Fibroblast of gingiva (primary cell): ENCODE measurements around the gene KLHL8.

Experiments used
- DNase-seq: peaks from one replicate; pipeline ENCODE4 v3.0.0-alpha.2; 2011; ENCODE audit warnings: low read depth

KLHL8 gene

DNA sequence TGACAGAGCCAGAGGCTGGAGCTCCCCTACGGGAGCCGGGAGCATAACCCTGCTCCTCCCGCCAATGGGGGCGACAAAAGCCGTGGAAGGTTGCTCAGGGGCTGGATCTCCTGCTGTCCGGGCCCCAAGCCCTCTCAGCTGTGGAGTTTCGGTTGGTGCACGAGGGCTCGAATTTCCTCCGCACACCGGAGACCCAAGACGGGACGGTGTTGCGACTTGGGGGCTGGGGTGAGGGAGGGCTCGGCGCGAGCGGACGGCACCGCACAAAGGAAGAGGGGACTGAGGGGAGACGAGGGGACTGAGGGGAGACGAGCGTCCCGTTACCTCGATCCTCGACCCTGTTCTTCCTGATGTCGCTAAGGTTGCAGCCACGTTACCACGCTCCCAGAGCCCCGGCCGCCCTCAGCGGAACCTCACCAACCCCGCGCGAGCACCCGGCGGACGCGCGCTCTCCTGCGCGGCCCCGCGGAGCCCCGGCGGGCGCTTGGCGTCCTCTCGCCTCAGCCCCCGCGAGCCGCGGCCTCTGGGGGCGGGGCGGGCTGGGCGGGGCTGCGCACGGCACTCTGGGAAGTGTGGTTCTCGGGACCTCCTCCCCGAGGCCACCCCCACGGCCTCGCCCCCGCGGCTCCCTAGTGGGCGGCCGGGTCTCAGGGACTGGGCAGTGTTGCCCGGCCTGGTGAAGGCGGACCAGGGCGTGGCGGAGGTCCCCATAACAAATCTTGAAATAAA lies at the start of gene KLHL8:
Gene KLHL8 (minus strand): TSS at position 525 of the 729 bp plus-strand sequence. CDS start 25,079 bp downstream, outside the sequence.
- DNase-seq: peak; percentile 86

DNA sequence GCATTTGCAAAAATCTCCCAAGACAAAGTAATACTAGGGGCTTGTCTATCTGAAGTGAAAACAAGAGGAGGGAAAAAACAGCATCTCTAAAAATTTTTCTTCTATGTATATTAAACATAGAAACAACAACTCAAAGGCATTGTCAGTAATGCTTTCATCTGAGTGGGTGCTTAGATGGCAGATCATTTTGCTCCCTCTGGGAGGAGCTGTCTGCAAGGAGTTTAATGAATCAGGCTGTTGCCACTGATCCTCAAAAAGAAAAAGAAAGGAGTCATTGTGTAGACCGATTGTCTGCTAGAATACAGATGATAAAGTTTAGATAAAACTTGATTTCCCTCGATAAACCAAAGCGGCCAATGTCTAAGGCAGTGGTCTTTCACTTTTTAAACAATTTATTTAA lies 49.7 kb upstream of the KLHL8 start:
- peak; percentile 43 for DNase-seq

DNA sequence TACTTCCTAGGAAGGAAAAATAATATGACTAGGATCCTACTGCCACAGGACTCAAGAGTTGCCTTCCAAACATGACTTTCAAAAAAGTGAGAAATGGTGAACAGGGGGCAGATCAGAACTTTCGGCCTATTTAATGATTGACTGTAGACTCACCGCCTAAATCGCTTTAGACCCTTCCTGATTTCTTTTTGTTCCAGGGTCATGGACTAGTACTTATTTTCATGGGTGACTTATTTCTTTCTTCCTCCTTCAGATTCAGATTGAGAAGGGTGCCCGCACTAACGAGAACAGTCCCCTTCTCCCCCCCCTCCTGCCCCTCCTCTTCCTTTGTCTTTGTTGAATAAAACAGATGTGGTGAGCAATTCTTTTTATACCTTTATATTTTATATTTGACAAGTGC lies 48.0 kb upstream of the KLHL8 start:
- no peak for DNase-seq

DNA sequence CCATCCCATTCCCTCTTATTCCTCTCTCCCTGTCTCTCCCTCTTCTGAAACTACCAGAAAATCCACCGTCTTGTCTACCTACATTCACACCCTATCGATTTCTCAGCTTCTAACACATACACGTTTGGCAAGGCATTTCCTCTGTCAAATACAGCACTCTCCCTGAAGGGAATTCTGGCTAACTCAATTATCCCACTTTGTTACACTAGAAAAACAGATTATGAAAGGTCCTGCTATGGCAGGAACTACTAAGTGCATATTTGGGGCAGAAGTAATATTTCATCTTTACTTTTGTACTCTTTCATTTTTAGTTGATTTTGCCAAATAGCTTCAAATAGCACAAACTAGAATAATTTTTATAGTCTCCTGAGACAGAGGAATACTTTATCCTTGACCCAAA lies 46.6 kb upstream of the KLHL8 start:
- no peak for DNase-seq

DNA sequence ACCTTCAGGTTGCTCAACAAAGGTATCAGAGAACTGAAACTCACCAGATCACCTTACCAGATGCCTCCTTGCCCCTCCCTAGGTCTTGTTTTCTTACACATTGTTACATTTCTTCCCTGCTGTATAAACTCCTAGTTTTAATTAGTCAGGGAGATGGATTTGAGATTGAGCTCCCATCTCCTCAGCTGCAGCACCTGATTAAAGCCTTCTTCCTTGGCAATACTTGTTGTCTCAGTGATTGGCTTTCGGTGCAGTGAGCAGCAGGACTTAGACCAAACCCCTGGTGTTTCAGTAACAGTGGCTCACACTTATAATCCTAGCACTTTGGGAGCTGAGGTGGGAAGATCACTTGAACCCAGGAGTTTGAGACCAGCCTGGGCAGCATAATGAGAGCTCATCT lies 42.5 kb upstream of the KLHL8 start:
- no peak for DNase-seq

DNA sequence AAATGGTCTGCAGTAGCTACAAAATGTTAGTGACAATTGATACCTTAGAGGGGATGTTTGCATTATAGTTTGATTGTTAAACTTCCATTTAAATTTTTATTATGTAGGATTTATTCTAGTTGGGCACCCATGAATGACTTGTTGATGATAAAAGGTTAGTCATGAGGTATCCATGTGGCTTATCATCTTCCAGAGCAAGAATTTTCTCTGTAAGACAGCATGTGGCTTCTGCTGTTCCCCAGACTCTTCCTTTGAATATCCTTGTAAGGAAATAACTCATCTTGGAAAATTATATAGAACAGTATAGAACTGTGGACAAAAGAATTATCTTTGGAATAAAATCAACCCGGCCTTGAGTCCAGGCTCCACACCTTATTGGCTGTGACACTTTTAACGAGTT lies 40.1 kb upstream of the KLHL8 start:
- DNase-seq: no peak

DNA sequence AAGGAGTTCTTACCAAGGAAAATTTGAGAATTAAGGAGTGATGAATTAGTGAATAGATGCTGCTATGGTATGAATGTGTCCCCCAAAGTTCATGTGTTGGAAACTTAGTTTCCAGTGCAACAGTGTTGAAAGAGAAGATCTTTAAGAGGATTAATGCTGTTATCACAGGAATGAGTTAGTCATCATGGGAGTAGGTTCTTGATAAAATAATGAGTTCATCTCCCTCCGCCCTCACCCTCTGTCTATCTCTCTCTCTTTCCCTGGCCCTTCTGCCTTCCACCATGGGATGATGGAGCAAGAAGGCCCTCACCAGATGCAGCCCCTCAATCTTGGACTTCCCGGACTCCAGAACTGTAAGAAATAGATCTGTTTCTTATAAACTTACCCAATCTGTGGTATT lies 38.3 kb upstream of the KLHL8 start:
- DNase-seq: no peak

DNA sequence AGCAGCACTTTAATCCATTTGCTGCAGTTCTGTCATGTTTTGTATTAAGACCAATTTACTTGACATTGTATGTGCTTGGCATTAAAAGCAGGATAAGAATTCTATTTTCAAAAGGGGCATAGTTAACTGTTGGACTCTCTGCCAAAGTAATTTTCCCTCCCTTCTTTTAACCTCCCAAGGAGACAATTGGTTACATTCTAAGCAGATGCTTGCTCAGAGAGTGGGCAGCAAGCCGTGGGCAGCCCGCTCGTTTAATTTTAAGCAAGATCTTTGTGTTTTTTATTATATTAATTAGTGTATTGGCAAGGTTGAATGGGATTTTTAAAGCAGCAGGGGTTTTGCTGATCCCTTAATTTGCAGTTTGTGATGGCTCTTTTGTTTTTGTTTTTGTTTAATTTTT lies 37.1 kb upstream of the KLHL8 start:
- no peak for DNase-seq

DNA sequence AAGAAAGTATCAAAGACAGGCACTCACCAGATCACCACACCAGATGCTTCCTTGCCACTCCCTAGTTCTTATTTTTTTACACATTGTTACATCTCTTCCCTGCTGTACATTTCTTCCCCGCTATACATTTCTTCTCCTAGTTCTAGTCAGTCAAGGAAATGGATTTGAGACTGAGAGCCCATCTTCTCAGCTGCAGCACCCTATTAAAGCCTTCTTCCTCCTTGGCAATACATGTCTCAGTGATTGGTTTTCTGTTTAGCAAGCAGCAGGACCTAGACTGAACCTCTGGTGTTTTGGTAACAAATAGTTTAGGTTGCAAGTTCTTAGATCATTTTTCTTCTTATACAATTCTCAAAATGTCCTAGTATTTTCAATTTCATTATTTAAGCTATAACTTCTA lies 35.3 kb upstream of the KLHL8 start:
- DNase-seq: no peak

DNA sequence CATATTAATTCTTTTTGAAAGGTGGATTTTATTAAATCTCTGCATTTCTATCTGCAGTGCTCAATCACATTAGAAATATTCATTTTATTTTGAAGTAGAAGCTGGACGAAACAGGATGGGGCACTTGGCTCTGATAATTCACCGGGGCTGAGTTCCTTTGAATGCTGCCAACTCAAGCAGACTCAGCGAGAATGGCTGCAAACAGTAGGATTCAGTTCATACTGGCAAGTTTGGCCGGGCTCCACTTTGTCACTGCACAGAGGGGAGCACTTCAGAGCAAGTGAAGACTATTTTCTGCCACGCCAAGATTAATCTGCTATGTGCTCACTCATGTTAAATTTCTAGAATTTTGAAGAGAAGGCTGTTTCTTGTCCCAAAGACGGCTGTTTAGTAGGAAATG lies 30.7 kb upstream of the KLHL8 start:
- DNase-seq: no peak

DNA sequence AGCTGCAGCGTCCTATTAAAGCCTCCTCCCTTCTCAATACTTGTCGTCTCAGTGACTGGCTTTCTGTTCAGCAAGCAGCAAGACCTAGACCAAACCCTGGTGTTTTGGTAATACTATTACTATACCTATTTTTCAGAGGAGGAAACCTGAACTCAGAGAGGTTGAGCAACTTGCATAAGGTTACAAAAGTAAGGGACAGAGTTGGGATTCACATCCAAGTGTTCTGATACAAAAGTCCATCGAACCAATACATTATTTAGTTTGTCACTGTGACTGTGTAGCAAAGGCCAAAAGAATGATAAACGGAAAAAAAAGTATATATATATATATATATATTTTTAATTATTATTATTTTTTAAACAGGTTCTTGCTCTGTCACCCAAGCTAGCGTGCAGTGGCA lies 29.9 kb upstream of the KLHL8 start:
- DNase-seq: no peak

DNA sequence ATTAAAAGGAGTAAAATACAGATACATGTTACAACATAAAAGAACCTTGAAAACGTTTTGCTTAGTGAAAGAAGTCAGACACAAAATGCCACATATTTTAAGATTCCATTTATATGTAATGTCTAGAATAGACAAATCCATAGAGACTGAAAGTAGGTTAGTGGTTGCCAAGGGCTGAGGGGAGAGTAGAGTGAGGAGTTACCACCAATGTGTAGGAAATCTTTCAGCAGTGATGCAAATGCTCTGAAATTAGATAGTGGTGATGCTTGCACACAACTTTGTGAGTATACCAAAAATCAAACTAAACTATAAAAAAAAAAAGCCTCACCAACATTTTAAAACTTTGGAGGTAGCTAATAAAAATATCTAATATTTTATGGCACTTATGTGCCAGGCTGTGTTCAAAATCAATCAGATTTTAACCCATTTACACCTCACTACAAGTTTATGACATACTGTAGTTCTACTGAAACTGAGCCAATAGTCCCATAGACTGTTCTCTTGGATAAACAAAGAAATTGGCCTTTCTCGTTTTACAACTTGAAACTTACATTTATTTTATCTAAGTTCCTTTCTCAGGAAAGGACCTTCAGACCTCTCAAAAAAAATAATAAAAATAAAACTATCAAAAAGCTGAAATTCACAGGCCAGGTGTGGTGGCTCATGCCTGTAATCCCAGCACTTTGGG lies 29.1 kb upstream of the KLHL8 start:
- DNase-seq: no peak

DNA sequence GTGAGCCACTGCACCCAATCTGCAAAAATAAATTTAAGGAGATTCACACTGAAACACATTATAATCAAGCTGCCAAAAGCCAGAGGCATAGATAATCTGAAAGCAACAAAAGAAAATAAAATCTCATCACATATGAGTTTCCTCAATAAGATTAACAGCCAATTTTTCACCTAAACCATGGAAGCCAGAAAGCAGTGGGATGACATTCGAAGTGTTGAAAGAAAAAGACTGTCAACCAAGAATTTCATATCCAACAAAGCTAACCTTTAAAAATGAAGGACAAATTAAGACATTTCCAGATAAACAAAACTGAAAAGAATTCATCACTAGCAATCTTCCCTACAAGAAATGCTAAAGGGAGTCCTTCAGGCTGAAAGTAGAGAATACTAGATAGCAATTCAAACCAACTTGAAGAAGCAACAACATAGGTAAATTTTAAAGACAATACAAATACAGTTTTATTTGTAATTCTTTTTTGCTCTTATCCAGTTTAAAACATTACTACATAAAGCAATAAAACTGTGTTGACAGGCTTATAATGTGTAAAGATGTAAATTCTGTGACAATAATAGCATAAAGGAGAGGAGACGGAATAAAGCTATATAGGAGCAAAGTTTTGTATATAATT lies 23.1 kb upstream of the KLHL8 start:
- DNase-seq: no peak

DNA sequence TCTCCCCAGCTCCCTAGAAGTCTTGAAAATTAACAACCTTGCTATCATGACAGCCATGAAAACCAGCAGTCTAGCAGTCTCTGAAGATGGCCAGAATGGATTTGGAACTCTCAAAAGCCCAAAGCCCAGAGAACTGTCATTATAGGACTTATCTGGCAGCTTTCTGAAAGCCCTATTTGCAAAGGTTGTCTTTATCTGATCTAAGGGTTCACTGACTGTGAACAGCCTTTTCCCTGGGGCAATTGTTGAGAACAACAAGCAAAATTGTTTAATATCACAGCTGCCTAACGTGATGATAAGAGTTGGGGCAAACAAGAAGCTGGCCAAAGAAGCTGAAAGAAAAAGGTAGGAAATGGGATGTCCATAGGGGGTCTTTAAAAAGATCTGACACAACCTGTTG lies 20.9 kb upstream of the KLHL8 start:
- no peak for DNase-seq

DNA sequence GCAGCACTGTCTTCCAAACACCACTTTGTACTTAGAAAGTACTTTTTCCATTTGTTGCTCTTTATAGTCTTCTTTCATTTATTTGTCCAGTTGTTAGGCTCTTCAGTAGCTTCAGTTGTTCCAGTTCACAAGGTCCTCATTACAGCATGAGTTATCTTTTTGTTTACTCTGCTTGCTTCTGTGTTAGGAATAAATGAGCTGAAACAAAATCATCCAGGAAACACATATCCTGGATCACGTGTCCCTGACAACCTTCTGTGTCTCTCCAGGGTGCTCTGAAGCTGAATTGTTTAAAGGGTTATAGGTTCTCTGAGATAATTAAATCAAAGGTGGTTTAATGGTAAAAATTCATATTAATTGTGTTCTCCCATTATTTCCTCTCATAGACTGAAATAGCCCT lies 19.9 kb upstream of the KLHL8 start:
- DNase-seq: no peak

DNA sequence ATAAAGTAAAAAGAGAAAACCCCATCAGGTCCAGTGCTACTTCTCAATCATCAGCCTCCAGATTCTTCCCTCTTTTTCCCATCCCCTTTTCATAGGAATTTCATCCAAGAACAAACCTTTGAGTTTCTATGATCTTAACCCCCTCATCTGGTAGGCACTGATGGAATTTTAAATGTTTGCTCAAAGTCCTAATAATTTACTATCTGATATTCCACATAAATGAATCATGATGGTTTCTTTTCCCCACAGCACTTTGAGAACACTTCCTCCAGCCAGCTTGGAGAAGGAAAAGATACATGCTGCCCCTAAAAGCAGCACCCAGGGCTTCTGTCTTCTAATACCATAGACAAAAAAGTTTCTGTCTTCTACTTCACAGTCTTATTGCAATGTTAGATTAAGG lies 19.4 kb upstream of the KLHL8 start:
- no peak for DNase-seq

DNA sequence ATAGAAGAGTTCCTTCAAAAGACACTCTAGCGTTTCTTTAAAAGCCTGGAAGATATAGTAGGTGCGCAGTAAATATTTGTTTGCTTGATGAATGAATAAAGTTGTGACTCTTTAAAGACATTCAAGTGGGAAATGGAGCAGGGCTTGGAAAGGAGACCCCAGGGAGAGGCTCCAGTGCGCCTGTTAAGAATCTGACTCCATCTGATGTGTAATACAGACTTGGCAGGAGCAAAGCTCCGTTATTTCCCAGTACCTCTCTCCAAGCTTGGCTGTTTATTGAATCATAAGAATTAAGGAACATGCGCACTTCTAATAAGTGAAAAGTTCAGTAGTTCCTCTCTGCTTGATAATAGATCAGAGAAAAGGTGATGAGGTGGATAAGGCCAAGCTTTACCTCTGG lies 18.8 kb upstream of the KLHL8 start:
- no peak for DNase-seq

DNA sequence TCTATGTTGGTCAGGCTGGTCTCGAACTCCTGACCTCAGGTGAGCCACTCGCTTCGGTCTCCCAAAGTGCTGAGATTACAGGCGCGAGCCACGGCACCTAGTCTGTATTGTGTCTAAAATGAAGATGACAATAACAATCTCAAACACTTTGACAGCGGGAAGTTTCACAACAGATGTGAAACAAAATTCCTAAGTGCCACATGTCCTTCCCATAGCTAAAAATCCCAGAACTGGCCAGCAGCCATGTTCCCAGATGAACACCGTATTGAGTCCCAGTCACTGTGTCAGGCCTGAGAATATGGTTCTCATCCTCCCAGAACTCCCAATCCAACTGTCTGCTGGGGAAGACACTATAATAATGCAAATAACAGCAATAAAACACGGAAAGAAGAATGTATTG lies 16.4 kb upstream of the KLHL8 start:
- no peak for DNase-seq

DNA sequence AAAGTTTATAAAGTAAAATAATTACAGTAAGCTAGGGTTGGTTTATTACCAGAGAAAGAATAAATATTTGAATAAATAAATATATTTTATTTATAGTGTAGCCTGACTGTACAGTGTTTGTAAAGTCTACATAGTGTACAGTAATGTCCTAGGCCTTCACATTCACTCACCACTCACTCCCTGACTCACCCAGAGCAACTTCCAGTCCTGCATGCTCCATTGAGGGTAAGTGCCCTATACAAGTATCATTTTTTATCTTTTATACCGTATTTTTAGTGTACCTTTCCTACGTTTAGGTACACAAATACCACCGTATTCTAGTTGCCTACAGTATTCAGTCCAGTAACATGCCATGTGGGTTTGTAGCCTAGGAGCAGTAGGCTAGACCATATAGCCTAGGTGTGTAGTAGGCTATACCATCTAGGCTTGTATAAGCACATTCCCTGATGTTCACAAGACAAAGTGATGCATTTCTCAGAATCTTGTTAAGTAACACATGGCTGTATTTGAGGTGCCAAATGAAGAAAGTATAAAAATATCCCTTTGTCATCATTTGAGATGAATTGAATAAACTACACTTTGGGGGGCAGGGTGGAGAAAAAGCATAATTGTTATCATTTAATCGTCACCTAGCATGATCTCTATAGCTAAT lies 14.7 kb upstream of the KLHL8 start:
- no peak for DNase-seq

DNA sequence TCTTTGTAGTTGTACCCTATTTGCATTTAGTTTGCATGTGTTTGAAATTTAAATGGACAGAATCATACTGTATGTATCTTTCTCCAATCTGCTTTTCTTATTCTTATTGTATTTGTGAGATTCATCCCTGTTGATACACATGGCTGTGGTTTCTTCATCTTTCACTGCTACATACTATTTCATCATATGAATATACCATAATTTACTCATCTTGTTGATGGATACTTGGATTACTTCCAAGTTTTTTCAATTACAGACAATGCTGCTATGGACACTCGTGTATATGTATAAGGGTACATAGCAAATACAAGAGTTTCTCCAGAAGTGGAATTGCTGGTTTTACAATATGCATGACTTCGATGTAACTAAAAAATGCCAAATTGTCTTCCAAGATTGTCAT lies 11.8 kb upstream of the KLHL8 start:
- DNase-seq: no peak

DNA sequence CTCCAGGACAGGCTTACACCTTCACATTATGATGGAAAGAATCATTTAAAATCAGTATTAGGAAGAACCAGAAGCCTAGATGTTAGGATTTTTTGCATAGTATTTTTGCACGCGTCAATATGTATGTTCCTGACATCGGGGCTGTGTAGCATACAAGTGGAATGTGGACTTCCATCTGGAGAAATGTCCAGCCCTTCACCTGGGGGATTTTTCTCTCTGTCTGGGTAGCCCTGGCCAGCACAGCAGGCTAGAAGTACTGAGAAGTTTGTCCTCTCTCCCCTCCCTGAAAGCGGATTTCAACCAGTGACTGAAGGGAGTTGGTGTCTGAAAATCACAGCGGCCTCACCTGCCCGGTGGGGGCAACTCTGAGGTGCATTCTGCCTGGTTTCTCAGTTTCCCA lies 10.4 kb upstream of the KLHL8 start:
- no peak for DNase-seq

DNA sequence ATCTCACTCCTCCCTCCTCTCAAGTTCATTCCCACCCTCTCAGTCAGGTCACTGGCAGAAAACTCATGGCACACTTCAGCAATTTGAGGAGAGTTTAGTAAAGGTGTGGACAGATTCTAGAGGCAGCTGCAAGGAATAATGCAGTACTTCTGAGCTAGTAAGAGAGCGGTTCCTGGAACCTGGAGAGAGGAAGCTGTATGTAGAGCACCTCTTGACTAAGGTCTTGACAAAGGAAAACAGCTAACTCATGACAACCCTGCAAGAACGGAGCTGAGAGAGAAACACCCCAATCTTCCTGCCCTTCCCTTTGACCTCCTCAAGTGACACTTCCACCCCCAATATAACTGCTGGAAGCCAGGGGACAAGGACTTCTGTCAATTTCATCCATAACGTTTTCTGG lies 9.6 kb upstream of the KLHL8 start:
- DNase-seq: no peak

DNA sequence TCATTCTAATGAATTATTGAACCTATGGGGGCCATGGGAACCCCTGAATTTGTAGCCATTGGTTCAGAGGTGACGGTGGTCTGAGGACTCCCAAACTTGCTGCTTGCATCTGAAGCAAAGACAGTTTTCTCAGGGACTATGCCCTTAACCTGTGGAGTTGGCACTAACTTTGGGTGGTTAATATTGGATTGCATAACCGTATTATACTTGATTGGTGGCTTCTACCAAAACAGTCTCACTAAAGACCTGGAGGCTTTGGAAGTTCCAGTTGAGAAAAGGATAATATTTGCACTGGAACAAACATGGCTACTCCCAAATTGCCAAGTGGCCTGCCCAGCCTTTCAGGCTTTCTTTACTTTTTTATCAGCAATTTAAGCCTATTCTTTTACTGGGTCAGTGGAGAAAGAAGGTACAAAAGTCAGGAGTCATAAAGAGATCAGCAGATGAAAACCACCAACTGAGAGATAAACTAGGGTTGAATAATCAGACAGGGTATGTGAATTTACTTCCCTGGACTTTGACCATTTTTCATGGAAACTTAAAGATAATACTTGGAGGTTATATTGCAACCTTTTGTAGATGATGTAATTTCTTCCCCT lies 7.9 kb upstream of the KLHL8 start:
- no peak for DNase-seq
